ENCODE results near the gene HLA-DQB1.
"Not testable (repeated sequence)": the region's sequence is repeated elsewhere in the genome, so short reads cannot be mapped to it uniquely, and the experiment has no call there.

The HLA-DQB1 gene

GRCh38 chr6:32637883-32638282, 28.6 kb downstream of the HLA-DQB1 start:
- Histone ChIP-seq H4K20me1 (ENCODE audit: insufficient read depth, low read length, poor library complexity, severe bottlenecking) (no peaks in the 10 kb centered on the region), H3K27me3 (ENCODE audit: insufficient read depth, low read length, poor library complexity, severe bottlenecking) (peaks cover 3% of the 10 kb centered on the region), H3K4me2 (ENCODE audit: low read depth, low read length, poor library complexity, severe bottlenecking) (no peak overlapping the region), H3F3A (ENCODE audit: low read depth) (no peaks in the 10 kb centered on the region), H3K9me3 (ENCODE audit: insufficient read depth, low read depth, low read length) (no peaks in the 10 kb centered on the region), H3K9ac (ENCODE audit: low read depth, low read length, poor library complexity, severe bottlenecking) (no peak overlapping the region), H3K79me2 (ENCODE audit: insufficient read depth, low read length) (no peaks in the 10 kb centered on the region), H2AFZ (ENCODE audit: low read length) (no peak overlapping the region), H3K36me3 (ENCODE audit: insufficient read depth, low read length) (no peaks in the 10 kb centered on the region), H3K4me1 (ENCODE audit: insufficient read depth, low read length, poor library complexity, severe bottlenecking) (no peaks in the 10 kb centered on the region), H3K9me2 (replicated peaks; ENCODE audit: low read depth, low read length) (no peaks in the 10 kb centered on the region), H3K4me3 (ENCODE audit: low read length, poor library complexity, severe bottlenecking) (no peak overlapping the region)
- TF ChIP-seq CTCF (conservative IDR thresholded peaks at IDR 0.05; ENCODE audit: low read length) (no peak), EZH2phosphoT487 (IDR thresholded peaks at IDR 0.05; ENCODE audit: borderline replicate concordance) (no peak)

- Histone ChIP-seq H3K4me2 (ENCODE audit: low read depth, low read length, poor library complexity, severe bottlenecking) (no peak within 1 kb of the TSS), H3K27me3 (ENCODE audit: insufficient read depth, low read length, poor library complexity, severe bottlenecking) (peaks cover 3% of the 10 kb centered on the region), H4K20me1 (ENCODE audit: insufficient read depth, low read length, poor library complexity, severe bottlenecking) (no peaks in the 10 kb centered on the region), H3K36me3 (ENCODE audit: insufficient read depth, low read length) (no peaks in the 10 kb centered on the region), H3K4me3 (ENCODE audit: low read length, poor library complexity, severe bottlenecking) (no peak within 1 kb of the TSS), H3K9me3 (ENCODE audit: insufficient read depth, low read depth, low read length) (no peaks in the 10 kb centered on the region), H3K9me2 (replicated peaks; ENCODE audit: low read depth, low read length) (no peaks in the 10 kb centered on the region), H2AFZ (ENCODE audit: low read length) (no peak within 1 kb of the TSS), H3K79me2 (ENCODE audit: insufficient read depth, low read length) (no peaks in the 10 kb centered on the region), H3K9ac (ENCODE audit: low read depth, low read length, poor library complexity, severe bottlenecking) (no peak within 1 kb of the TSS), H3K4me1 (ENCODE audit: insufficient read depth, low read length, poor library complexity, severe bottlenecking) (no peaks in the 10 kb centered on the region), H3F3A (ENCODE audit: low read depth) (no peaks in the 10 kb centered on the region)
- TF ChIP-seq EZH2phosphoT487 (IDR thresholded peaks at IDR 0.05; ENCODE audit: borderline replicate concordance), result no peak
- no peak for TF ChIP-seq CTCF (conservative IDR thresholded peaks at IDR 0.05; ENCODE audit: low read length)
Measured at GRCh38 chr6:32637219-32637880, 29.1 kb downstream of the HLA-DQB1 start, which contains the start of gene HLA-DQA1. Gene HLA-DQA1, plus strand, starts transcription at chr6:32637406. Its CDS starts 53 bp downstream, at chr6:32637459.

- H4K20me1 ChIP-seq (ENCODE audit: insufficient read depth, low read length, poor library complexity, severe bottlenecking), result no peaks in the 10 kb centered on the region
- no peak overlapping the region for H3K9ac ChIP-seq (ENCODE audit: low read depth, low read length, poor library complexity, severe bottlenecking)
- H3K9me3 ChIP-seq (ENCODE audit: insufficient read depth, low read depth, low read length), result no peaks in the 10 kb centered on the region
- H2AFZ ChIP-seq (ENCODE audit: low read length), result no peak overlapping the region
- H3K36me3 ChIP-seq (ENCODE audit: insufficient read depth, low read length), result no peaks in the 10 kb centered on the region
- no peak overlapping the region for H3K4me3 ChIP-seq (ENCODE audit: low read length, poor library complexity, severe bottlenecking)
- no peak overlapping the region for H3K4me2 ChIP-seq (ENCODE audit: low read depth, low read length, poor library complexity, severe bottlenecking)
- H3F3A ChIP-seq (ENCODE audit: low read depth), result no peaks in the 10 kb centered on the region
- H3K9me2 ChIP-seq (replicated peaks; ENCODE audit: low read depth, low read length), result no peaks in the 10 kb centered on the region
- H3K4me1 ChIP-seq (ENCODE audit: insufficient read depth, low read length, poor library complexity, severe bottlenecking), result no peaks in the 10 kb centered on the region
- no peaks in the 10 kb centered on the region for H3K79me2 ChIP-seq (ENCODE audit: insufficient read depth, low read length)
- no peak for TF ChIP-seq EZH2phosphoT487 (IDR thresholded peaks at IDR 0.05; ENCODE audit: borderline replicate concordance)
- no peak for TF ChIP-seq CTCF (conservative IDR thresholded peaks at IDR 0.05; ENCODE audit: low read length)
- H3K27me3 ChIP-seq (ENCODE audit: insufficient read depth, low read length, poor library complexity, severe bottlenecking), result peaks cover 3% of the 10 kb centered on the region
Measured at GRCh38 chr6:32635526-32636123, 30.8 kb downstream of the HLA-DQB1 start.

- not testable (repeated sequence) for H3F3A ChIP-seq (ENCODE audit: low read depth); H3K9me3 ChIP-seq (ENCODE audit: insufficient read depth, low read depth, low read length); H4K20me1 ChIP-seq (ENCODE audit: insufficient read depth, low read length, poor library complexity, severe bottlenecking); H2AFZ ChIP-seq (ENCODE audit: low read length); H3K4me3 ChIP-seq (ENCODE audit: low read length, poor library complexity, severe bottlenecking); H3K36me3 ChIP-seq (ENCODE audit: insufficient read depth, low read length); H3K9me2 ChIP-seq (replicated peaks; ENCODE audit: low read depth, low read length); H3K27me3 ChIP-seq (ENCODE audit: insufficient read depth, low read length, poor library complexity, severe bottlenecking); H3K4me1 ChIP-seq (ENCODE audit: insufficient read depth, low read length, poor library complexity, severe bottlenecking); H3K9ac ChIP-seq (ENCODE audit: low read depth, low read length, poor library complexity, severe bottlenecking); H3K4me2 ChIP-seq (ENCODE audit: low read depth, low read length, poor library complexity, severe bottlenecking); H3K79me2 ChIP-seq (ENCODE audit: insufficient read depth, low read length)
Measured at GRCh38 chr6:32629793-32630192, 36.7 kb downstream of the HLA-DQB1 start.

Measured in Loucy (cell line).